ENCODE results near the gene EXD3. TPM values are rescaled to one million over a fixed set of nuclear protein-coding genes. Genes with fewer than 3 reads are reported as not detected.

EXD3 gene
- total RNA-seq, 1 donor from 2014 or later: 19.9 TPM

Small RNA genes lying within 50 kb of the gene (microRNA-seq; reads per million reads assigned to microRNA genes)
- gene MIR7114 (ENCODE audit: unreplicated experiment): 3.1 reads per million, percentile 39 among the genes with 10 or more reads in this experiment

Other genes starting within 250 kb of the EXD3 start
- 76.8 TPM for gene ANAPC2, start 234.6 kb downstream of the EXD3 start, total RNA-seq (ENCODE audit: unreplicated experiment)
- 53.8 TPM for gene SSNA1, start 234.5 kb downstream of the EXD3 start, total RNA-seq (ENCODE audit: unreplicated experiment)
- 8.2 TPM for gene TPRN, start 222.4 kb downstream of the EXD3 start, total RNA-seq (ENCODE audit: unreplicated experiment)
- gene TMEM203, start 217.5 kb downstream of the EXD3 start, total RNA-seq (ENCODE audit: unreplicated experiment): 27.4 TPM
- 22.5 TPM for gene NDOR1, start 217.5 kb downstream of the EXD3 start, total RNA-seq (ENCODE audit: unreplicated experiment)
- 1.1 TPM for gene RNF208, start 200.9 kb downstream of the EXD3 start, total RNA-seq (ENCODE audit: unreplicated experiment)
- 1.4 TPM for gene CYSRT1, start 198.0 kb downstream of the EXD3 start, total RNA-seq (ENCODE audit: unreplicated experiment)
- not detected for gene RNF224, start 195.7 kb downstream of the EXD3 start, total RNA-seq (ENCODE audit: unreplicated experiment)
- not detected for gene SLC34A3, start 192.3 kb downstream of the EXD3 start, total RNA-seq (ENCODE audit: unreplicated experiment)
- 134 TPM for gene TUBB4B, start 181.9 kb downstream of the EXD3 start, total RNA-seq (ENCODE audit: unreplicated experiment)
- gene STPG3, start 171.9 kb downstream of the EXD3 start, total RNA-seq (ENCODE audit: unreplicated experiment): not detected
- 65.6 TPM for gene NELFB, start 167.8 kb downstream of the EXD3 start, total RNA-seq (ENCODE audit: unreplicated experiment)
- 37.7 TPM for gene TOR4A, start 145.4 kb downstream of the EXD3 start, total RNA-seq (ENCODE audit: unreplicated experiment)
- 170 TPM for gene NRARP, start 120.9 kb downstream of the EXD3 start, total RNA-seq (ENCODE audit: unreplicated experiment)
- 0.36 TPM for gene NOXA1, start 231 bp upstream of the EXD3 start, total RNA-seq (ENCODE audit: unreplicated experiment)
- gene ENTPD8, start 18.2 kb upstream of the EXD3 start, total RNA-seq (ENCODE audit: unreplicated experiment): 0.21 TPM
- gene NSMF, start 36.2 kb upstream of the EXD3 start, total RNA-seq (ENCODE audit: unreplicated experiment): 43.0 TPM
- 3.9 TPM for gene PNPLA7, start 127.2 kb upstream of the EXD3 start, total RNA-seq (ENCODE audit: unreplicated experiment)
- gene MRPL41, start 128.7 kb upstream of the EXD3 start, total RNA-seq (ENCODE audit: unreplicated experiment): 41.4 TPM
- 32.2 TPM for gene DPH7, start 155.8 kb upstream of the EXD3 start, total RNA-seq (ENCODE audit: unreplicated experiment)
- 25.6 TPM for gene ZMYND19, start 167.3 kb upstream of the EXD3 start, total RNA-seq (ENCODE audit: unreplicated experiment)
- gene ARRDC1, start 182.5 kb upstream of the EXD3 start, total RNA-seq (ENCODE audit: unreplicated experiment): 20.3 TPM
- 120 TPM for gene EHMT1, start 195.8 kb upstream of the EXD3 start, total RNA-seq (ENCODE audit: unreplicated experiment)

Measured in endothelial cell (in vitro differentiated cells).